Coronary artery (tissue), 2 donors: ENCODE data around the gene LARP1.

Experiments used
- DNase-seq: peaks from one replicate; pipeline ENCODE4 v3.0.0-alpha.2; 2017; ENCODE audit warnings: low spot score
- H3K27ac ChIP-seq, 2 donors: fragments of 200-600 bp; sonication (generic); one replicate each; pipeline ENCODE4 v1.5.1; 2016 to 2019
- H3K4me3 ChIP-seq: fragments of 200-600 bp; sonication (generic); 2 replicates; pipeline ENCODE4 v1.5.1; 2016; ENCODE audit warnings: mild to moderate bottlenecking, moderate library complexity
- CTCF ChIP-seq: fragments of 200-600 bp; sonication (generic); IDR thresholded peaks from one replicate; pipeline ENCODE4 v1.5.1; 2019; ENCODE audit warnings: antibody characterized with exemption

The LARP1 gene

GRCh38 chr5:154755361-154756008 lies at the start of gene LARP1:
Gene LARP1, plus strand, starts transcription at chr5:154755377. Its CDS starts 381 bp downstream, at chr5:154755758.
- no peak for DNase-seq
- peak within 1 kb of the TSS; percentile 95 for H3K4me3 ChIP-seq
- no peak for TF ChIP-seq CTCF
- peak within 1 kb of the TSS; percentile 97 to 100 for H3K27ac ChIP-seq

GRCh38 chr5:154706416-154706815 lies 48.8 kb upstream of the LARP1 start:
- DNase-seq, result no peak
- no peak overlapping the region for H3K4me3 ChIP-seq
- no peak overlapping the region for H3K27ac ChIP-seq
- TF ChIP-seq CTCF, result no peak

- H3K27ac ChIP-seq, result no peak overlapping the region
- no peak for TF ChIP-seq CTCF
- H3K4me3 ChIP-seq, result no peak overlapping the region
- DNase-seq, result no peak
These were observed 47.5 kb upstream of the LARP1 start for GRCh38 chr5:154707641-154708040.

- no peak for DNase-seq
- Histone ChIP-seq H3K27ac (no peak overlapping the region), H3K4me3 (no peak overlapping the region)
- no peak for TF ChIP-seq CTCF
These were observed 47.0 kb upstream of the LARP1 start for GRCh38 chr5:154708207-154708606.

GRCh38 chr5:154708846-154709245 lies 46.3 kb upstream of the LARP1 start:
- TF ChIP-seq CTCF, result no peak
- H3K27ac ChIP-seq, result no peak overlapping the region
- no peak overlapping the region for H3K4me3 ChIP-seq
- no peak for DNase-seq

GRCh38 chr5:154709368-154710305 lies 45.5 kb upstream of the LARP1 start:
- TF ChIP-seq CTCF, result no peak
- H3K27ac ChIP-seq, result no peak overlapping the region
- no peak for DNase-seq
- H3K4me3 ChIP-seq, result no peak overlapping the region
